ENCODE results near the gene LCE1D.

Gene LCE1D

DNA sequence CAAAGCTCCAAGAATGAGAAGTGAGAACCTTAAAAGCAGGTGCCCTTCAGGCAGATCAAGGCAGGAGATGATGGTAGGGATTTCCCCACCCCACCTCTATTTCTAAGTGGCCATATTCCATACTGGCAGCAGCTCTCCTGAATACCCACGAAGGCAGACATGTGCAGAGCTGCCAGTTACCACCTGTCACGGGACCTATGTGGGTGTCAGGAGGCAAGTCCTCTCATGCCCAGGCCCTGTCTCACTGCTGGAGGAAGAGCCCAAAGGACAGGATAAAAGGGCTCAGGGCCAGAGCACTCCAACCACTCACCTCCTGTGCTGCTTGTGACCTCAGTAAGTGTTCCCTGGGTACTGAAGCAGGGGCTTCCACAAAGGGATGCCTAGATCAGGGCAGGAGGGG lies 14.5 kb downstream of the LCE1D start:
- TF ChIP-seq ZFX (IDR thresholded peaks at IDR 0.05; ENCODE audit: borderline replicate concordance) = no peak
- TF ChIP-seq, protein P1, sequence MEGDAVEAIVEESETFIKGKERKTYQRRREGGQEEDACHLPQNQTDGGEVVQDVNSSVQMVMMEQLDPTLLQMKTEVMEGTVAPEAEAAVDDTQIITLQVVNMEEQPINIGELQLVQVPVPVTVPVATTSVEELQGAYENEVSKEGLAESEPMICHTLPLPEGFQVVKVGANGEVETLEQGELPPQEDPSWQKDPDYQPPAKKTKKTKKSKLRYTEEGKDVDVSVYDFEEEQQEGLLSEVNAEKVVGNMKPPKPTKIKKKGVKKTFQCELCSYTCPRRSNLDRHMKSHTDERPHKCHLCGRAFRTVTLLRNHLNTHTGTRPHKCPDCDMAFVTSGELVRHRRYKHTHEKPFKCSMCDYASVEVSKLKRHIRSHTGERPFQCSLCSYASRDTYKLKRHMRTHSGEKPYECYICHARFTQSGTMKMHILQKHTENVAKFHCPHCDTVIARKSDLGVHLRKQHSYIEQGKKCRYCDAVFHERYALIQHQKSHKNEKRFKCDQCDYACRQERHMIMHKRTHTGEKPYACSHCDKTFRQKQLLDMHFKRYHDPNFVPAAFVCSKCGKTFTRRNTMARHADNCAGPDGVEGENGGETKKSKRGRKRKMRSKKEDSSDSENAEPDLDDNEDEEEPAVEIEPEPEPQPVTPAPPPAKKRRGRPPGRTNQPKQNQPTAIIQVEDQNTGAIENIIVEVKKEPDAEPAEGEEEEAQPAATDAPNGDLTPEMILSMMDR (IDR thresholded peaks at IDR 0.05) = no peak
- H3K27ac ChIP-seq = no peak overlapping the region

DNA sequence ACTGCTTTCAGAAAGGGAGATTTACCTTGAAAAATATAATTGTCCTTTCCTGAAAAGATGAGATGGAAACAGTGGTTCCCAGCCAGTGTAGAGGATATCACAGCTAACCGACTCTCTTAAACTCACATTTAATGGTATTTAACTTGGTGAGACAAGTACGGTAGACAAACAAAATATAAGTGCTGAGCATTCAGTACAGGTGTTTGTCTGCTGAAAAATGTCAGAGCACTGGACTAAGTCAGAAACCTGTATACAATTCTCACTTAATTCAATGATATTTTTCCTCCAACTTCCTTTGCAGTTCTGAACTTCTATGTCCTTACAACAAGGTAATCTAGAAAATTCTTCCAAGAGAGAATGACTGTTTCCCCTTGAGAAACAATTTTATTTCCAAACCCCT lies 15.2 kb downstream of the LCE1D start, which contains the start of gene LCE1B:
LCE1B (plus strand) TSS at position 301 of the 400 bp plus-strand sequence. CDS start 476 bp downstream, outside the sequence.
- no peak within 1 kb of the TSS for H3K27ac ChIP-seq
- no peak for TF ChIP-seq ZFX (IDR thresholded peaks at IDR 0.05; ENCODE audit: borderline replicate concordance)
- TF ChIP-seq, protein P1 (IDR thresholded peaks at IDR 0.05) = no peak

DNA sequence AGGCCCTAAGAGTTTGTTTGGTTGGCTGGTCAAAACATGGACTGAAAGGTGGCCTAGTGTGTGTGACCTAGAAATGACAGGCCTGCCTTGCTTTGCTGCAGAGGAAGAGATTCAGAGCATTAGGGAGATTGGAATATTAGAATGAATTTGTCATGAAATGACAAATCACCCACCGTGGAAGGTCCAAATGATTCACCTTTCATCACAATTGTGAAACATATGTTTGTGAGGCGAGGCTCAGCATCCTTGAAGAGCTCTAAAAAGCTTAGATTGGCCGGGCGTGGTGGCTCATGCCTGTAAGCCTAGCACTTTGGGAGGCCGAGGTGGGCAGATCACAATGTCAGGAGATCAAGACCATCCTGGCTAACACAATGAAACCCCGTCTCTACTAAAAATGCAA lies 20.8 kb downstream of the LCE1D start:
- no peak overlapping the region for H3K27ac ChIP-seq
- TF ChIP-seq, protein P1 (IDR thresholded peaks at IDR 0.05) = no peak
- no peak for TF ChIP-seq ZFX (IDR thresholded peaks at IDR 0.05; ENCODE audit: borderline replicate concordance)

DNA sequence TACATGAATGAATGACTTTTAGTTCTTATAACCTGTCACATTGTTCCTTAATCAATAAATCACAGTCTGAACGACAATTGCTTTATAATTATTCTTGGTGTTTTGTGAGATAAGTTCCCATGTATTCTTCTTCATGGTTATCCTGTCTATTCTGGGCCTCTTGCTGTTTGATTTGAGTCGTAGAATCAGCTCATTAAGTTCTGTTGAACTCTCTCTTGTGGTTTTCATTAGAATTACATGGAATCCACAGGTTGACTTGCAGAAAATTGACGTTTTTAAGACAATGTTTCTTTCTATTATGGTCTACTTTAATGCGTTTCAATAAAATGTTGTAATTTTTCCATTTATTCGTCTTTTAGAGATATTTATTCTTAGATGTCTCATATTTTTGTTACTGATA lies 26.8 kb downstream of the LCE1D start:
- H3K27ac ChIP-seq = no peak overlapping the region
- TF ChIP-seq ZFX (IDR thresholded peaks at IDR 0.05; ENCODE audit: borderline replicate concordance) = no peak
- TF ChIP-seq, protein P1 (IDR thresholded peaks at IDR 0.05) = no peak

DNA sequence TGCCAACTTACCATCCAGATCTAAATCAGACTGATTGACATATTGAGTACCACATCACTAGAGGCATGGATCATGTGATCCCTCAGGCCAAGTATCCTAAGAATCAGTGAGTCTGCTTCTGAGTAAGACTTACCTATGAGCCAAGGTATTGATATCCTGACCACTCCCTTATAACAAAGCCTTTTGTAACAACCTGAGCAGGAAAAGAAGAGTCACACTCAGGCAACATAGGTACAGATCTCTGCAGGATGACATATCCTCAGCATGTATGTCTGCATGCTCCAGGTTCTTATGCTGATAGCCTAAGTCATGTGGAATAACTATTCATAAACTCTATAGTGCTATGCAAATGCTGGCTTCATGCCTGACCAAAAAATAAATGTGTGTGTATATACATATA lies 28.4 kb downstream of the LCE1D start:
- TF ChIP-seq, protein P1 (IDR thresholded peaks at IDR 0.05) = no peak
- TF ChIP-seq ZFX (IDR thresholded peaks at IDR 0.05; ENCODE audit: borderline replicate concordance) = no peak
- no peak overlapping the region for H3K27ac ChIP-seq

DNA sequence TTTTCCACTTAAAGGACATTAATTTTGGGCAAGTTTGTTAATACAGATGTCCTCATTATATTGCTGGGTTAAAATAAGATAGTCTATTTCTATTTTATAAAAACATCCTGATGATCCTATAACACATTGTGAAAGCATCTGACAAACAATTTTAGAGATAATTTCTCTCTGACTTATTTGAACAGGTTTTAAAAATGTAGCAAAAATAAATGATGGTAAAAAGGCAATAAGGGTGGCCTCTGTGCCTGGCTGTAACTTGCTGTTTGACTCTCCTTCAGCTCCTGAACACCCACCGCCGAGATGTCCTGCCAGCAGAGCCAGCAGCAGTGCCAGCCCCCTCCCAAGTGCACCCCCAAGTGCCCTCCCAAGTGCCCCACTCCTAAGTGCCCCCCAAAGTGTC lies 30.7 kb downstream of the LCE1D start, which contains the start of gene LCE1A:
LCE1A (plus strand) TSS at position 301 of the 400 bp plus-strand sequence; CDS start at position 301, 0 bp downstream.
- TF ChIP-seq, protein P1 (IDR thresholded peaks at IDR 0.05) = no peak
- no peak for TF ChIP-seq ZFX (IDR thresholded peaks at IDR 0.05; ENCODE audit: borderline replicate concordance)
- H3K27ac ChIP-seq = no peak within 1 kb of the TSS

DNA sequence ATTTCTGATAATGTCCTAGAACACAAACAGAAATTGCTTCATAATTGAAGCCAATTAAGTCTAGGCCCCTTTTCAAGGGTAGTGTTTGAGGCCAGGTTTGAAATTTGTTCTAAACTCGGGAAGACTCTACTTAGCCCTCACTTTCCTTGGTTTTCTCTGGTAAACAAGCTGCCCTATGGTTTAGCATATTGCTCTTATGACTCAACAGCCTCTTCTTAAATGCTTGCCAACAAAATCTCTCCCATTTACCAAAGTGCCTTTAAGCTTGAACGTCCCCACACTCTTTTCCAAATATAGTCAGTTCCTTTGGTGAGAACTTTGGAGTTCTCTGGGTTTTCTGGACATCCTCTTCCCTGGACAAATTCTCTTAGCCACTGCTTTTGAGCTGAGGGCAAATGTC lies 40.3 kb downstream of the LCE1D start:
- no peak overlapping the region for H3K27ac ChIP-seq
- TF ChIP-seq ZFX (IDR thresholded peaks at IDR 0.05; ENCODE audit: borderline replicate concordance) = no peak
- TF ChIP-seq, protein P1 (IDR thresholded peaks at IDR 0.05) = no peak

All from 22Rv1 (cell line).